Stomach (tissue), 9 donors: ENCODE results near the gene PYCARD. TPM values are rescaled to one million over a fixed set of nuclear protein-coding genes. Genes with fewer than 3 reads are reported as not detected.

Experiments used
- DNase-seq, 2 donors: peaks; one replicate each; pipeline versions ENCODE4 v3.0.0 to v3.0.0-alpha.2; 2013 to 2019
- H3K27ac ChIP-seq, 5 donors: fragments of 200-600 bp in 4 of 5; sonication (generic) in 4 of 5; one replicate each; pipeline ENCODE4 v1.5.1; 2013 to 2019; ENCODE audit warnings: mild to moderate bottlenecking in 1 of 5, moderate library complexity in 1 of 5
- H3K27me3 ChIP-seq, 3 donors: fragments of 200-600 bp; sonication (generic); one replicate each; pipeline ENCODE4 v1.5.1; 2017 to 2019; ENCODE audit warnings: mixed run types in 1 of 3
- H3K36me3 ChIP-seq, 4 donors: fragments of 200-600 bp; sonication (generic); 1 replicate in 3 of 4; 2 replicates in 1 of 4; pipeline ENCODE4 v1.5.1; 2016 to 2019
- H3K4me1 ChIP-seq, 4 donors: fragments of 200-600 bp; sonication (generic); one replicate each; pipeline ENCODE4 v1.5.1; 2016 to 2019
- H3K4me3 ChIP-seq, 4 donors: fragments of 200-600 bp; sonication (generic) in 3 of 4; one replicate each; pipeline ENCODE4 v1.5.1; 2016 to 2019; ENCODE audit warnings: mild to moderate bottlenecking in 1 of 4
- H3K9me3 ChIP-seq, 4 donors: fragments of 200-600 bp; sonication (generic); one replicate each; pipeline ENCODE4 v1.5.1; 2016 to 2019
- CTCF ChIP-seq, 7 experiments: fragments of 450-650 bp in 4 of 7; fragments of 200-600 bp in 3 of 7; sonication (generic) in 3 of 7; IDR thresholded peaks; one replicate each; pipeline ENCODE4 v1.5.1; 2016 to 2019; ENCODE audit warnings: antibody characterized with exemption in 7 of 7, control low read depth in 2 of 7, mild to moderate bottlenecking in 1 of 7
- EP300 ChIP-seq: sonication (generic); formaldehyde crosslinking; IDR thresholded peaks from one replicate; pipeline ENCODE4 v1.6.1; 2017; ENCODE audit warnings: antibody characterized with exemption
- POLR2A ChIP-seq, 4 donors: fragments of 450-650 bp; IDR thresholded peaks; one replicate each; pipeline ENCODE4 v1.6.1; 2016; ENCODE audit warnings: antibody characterized with exemption in 4 of 4, control low read depth in 2 of 4, mild to moderate bottlenecking in 1 of 4, moderate library complexity in 1 of 4
- POLR2AphosphoS5 ChIP-seq, 3 donors: sonication (generic); formaldehyde crosslinking; IDR thresholded peaks; one replicate each; pipeline ENCODE4 v1.6.1; 2016; ENCODE audit warnings: antibody characterized with exemption in 3 of 3
- WGBS, 5 donors: extraction: QIAGEN DNeasy Blood & Tissue Kit in 3 of 5; methylation state at CpG; one replicate each; pipeline versions ENCODE4 v1.1.5 to v1.1.7; 2013 to 2018; 5-methylcytosine and 5-hydroxymethylcytosine counted together
- intact Hi-C: fragments of 100-400 bp; cut with DNase I; formaldehyde crosslinking; loops from one replicate; pipeline ENCODE4 v1.15.1; 2023; ENCODE audit warnings: low total_unique reads
- polyA plus RNA-seq, 3 donors: library from polyadenylated mRNA; stranded (reverse); fragments of 200-250 nt; gene quantifications; one replicate each; pipeline ENCODE4 v1.2.3, GENCODE V29; 2013
- total RNA-seq, 5 donors: library from RNA; depleted of rRNA; stranded (reverse); fragments of >200 nt; gene quantifications; one replicate each; pipeline versions ENCODE4 v1.1.0 to v1.2.3, GENCODE V29; 2014 to 2016
- donor health status: healthy with polysubstance abuse.
- donor health status: Bipolar disorder and iron deficiency.
- donor health status: healthy.

PYCARD gene
- total and polyA plus RNA-seq, 8 donors: 10.5 to 484 (median 42.8) TPM

- no peak for TF ChIP-seq POLR2AphosphoS5 (IDR thresholded peaks at IDR 0.05)
- TF ChIP-seq EP300: no peak
- no peak for TF ChIP-seq CTCF (IDR thresholded peaks at IDR 0.05)
- TF ChIP-seq POLR2A (IDR thresholded peaks at IDR 0.05): no peak
- Histone ChIP-seq H3K36me3 (no peaks in the 10 kb centered on the region), H3K4me1 (peaks cover 25 to 30% (median 28%) of the 10 kb centered on the region in 4 donors), H3K9me3 (no peaks in the 10 kb centered on the region), H3K27ac (no peak within 1 kb of the TSS), H3K4me3 (peak within 1 kb of the TSS in 3 of 4 donors; percentile 39 to 61 (median 50)), H3K27me3 (peaks cover 4 to 89% (median 47%) of the 10 kb centered on the region in 3 donors)
- peak in 1 of 2 donors; percentile 27 for DNase-seq
- WGBS, 5 donors: 4 to 6% (median 6%) methylated on average over 29 to 52 of the region's 52 CpGs
- intact Hi-C loops: no loop called here
Measured at GRCh38 chr16:31216422-31217135, 14.0 kb upstream of the PYCARD start, which contains the start of gene PYDC1. Gene PYDC1, minus strand, starts transcription at chr16:31217135. Its CDS starts 107 bp downstream, at chr16:31217028.

- H3K4me3 ChIP-seq: peak overlapping the region; percentile 39 to 61 (median 46)
- 1 to 4% (median 1%) methylated on average over 27 to 63 of the region's 63 CpGs for WGBS, 5 donors
- intact Hi-C loops: no loop called here
Measured at GRCh38 chr16:31215287-31216162, 13.0 kb upstream of the PYCARD start.

GRCh38 chr16:31214708-31215286, 12.2 kb upstream of the PYCARD start:
- peaks cover 4 to 71% (median 47%) of the 10 kb centered on the region in 3 donors for H3K27me3 ChIP-seq
- no peaks in the 10 kb centered on the region for H3K9me3 ChIP-seq
- TF ChIP-seq CTCF (IDR thresholded peaks at IDR 0.05) (no peak), POLR2A (IDR thresholded peaks at IDR 0.05) (no peak), POLR2AphosphoS5 (IDR thresholded peaks at IDR 0.05) (no peak), EP300 (no peak)
- H3K4me3 ChIP-seq: peak overlapping the region; percentile 39 to 61 (median 46)
- intact Hi-C loops: no loop called here
- H3K4me1 ChIP-seq: peaks cover 25 to 30% (median 28%) of the 10 kb centered on the region in 4 donors
- DNase-seq: peak in 1 of 2 donors; percentile 52
- no peaks in the 10 kb centered on the region for H3K36me3 ChIP-seq
- H3K27ac ChIP-seq: no peak overlapping the region
- 0 to 21% (median 4%) methylated on average over 10 to 58 of the region's 58 CpGs for WGBS, 5 donors

More at GRCh38 chr16:31215287-31216162, 13.0 kb upstream of the PYCARD start:
- Histone ChIP-seq H3K27ac (no peak overlapping the region), H3K9me3 (no peaks in the 10 kb centered on the region), H3K4me1 (peaks cover 25 to 30% (median 28%) of the 10 kb centered on the region in 4 donors), H3K36me3 (no peaks in the 10 kb centered on the region), H3K27me3 (peaks cover 4 to 78% (median 47%) of the 10 kb centered on the region in 3 donors)
- DNase-seq: peak; percentile 64 to 79
- TF ChIP-seq POLR2AphosphoS5 (IDR thresholded peaks at IDR 0.05) (no peak), POLR2A (IDR thresholded peaks at IDR 0.05) (no peak), CTCF (IDR thresholded peaks at IDR 0.05) (no peak), EP300 (no peak)
